Measurements from ENCODE around the gene MAK.

MAK gene

GRCh38 chr6:10849901-10850300 is 11.6 kb upstream of the MAK start:
- Histone ChIP-seq H3K9me3 (ENCODE audit: insufficient read depth, low read length, severe bottlenecking) (peaks cover 10% of the 10 kb centered on the region), H3K4me3 (ENCODE audit: low read depth in 1 of 2, low read length in 2 of 2) (no peak overlapping the region), H3K79me2 (ENCODE audit: insufficient read depth, low read length) (no peaks in the 10 kb centered on the region), H4K20me1 (ENCODE audit: insufficient read depth, low read length) (no peaks in the 10 kb centered on the region), H2AFZ (ENCODE audit: low read depth, low read length) (no peak overlapping the region), H3K27ac (ENCODE audit: low read length) (no peak overlapping the region), H3K9ac (ENCODE audit: low read depth, low read length) (no peak overlapping the region), H3K27me3 (ENCODE audit: insufficient read depth, low read length, poor library complexity) (no peaks in the 10 kb centered on the region), H3K36me3 (ENCODE audit: insufficient read depth, low read length) (no peaks in the 10 kb centered on the region), H3K4me2 (ENCODE audit: insufficient read depth, low read length) (no peak overlapping the region), H3K4me1 (ENCODE audit: insufficient read depth, low read length) (peaks cover 7% of the 10 kb centered on the region)
- TF ChIP-seq CTCF (IDR thresholded peaks at IDR 0.05; ENCODE audit: borderline replicate concordance, extremely low read depth, low read length, poor library complexity, severe bottlenecking) (no peak), EZH2 (IDR thresholded peaks at IDR 0.05; ENCODE audit: borderline replicate concordance, low read depth, low read length, severe bottlenecking) (no peak)
- ATAC-seq (ENCODE audit: insufficient read depth, low read depth) (no peak), DNase-seq (no peak)

DNA sequence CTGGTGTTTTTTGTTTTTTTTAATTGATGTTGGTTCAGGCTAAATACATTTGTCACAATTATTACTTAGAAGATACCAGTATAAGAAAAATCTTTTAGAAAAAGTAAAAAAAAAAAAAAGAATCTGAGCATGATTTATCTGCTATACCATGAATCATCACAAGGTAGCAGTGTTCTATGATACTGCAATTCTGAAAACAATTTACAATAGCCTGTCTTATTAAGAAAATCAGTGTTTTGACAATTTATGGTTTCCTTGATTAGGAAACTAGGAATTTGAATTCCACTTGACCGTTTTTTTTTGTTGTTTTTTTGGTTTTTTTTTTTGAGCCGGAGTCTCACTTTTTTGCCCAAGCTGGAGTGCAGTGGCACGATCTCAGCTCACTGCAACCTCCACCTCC is 9.3 kb upstream of the MAK start:
- no peaks in the 10 kb centered on the region for H4K20me1 ChIP-seq (ENCODE audit: insufficient read depth, low read length)
- no peak overlapping the region for H3K4me2 ChIP-seq (ENCODE audit: insufficient read depth, low read length)
- ATAC-seq (ENCODE audit: insufficient read depth, low read depth) (no peak), DNase-seq (no peak)
- H3K27ac ChIP-seq (ENCODE audit: low read length), result no peak overlapping the region
- H3K79me2 ChIP-seq (ENCODE audit: insufficient read depth, low read length), result no peaks in the 10 kb centered on the region
- no peaks in the 10 kb centered on the region for H3K4me1 ChIP-seq (ENCODE audit: insufficient read depth, low read length)
- no peak overlapping the region for H3K4me3 ChIP-seq (ENCODE audit: low read depth in 1 of 2, low read length in 2 of 2)
- no peak overlapping the region for H2AFZ ChIP-seq (ENCODE audit: low read depth, low read length)
- H3K27me3 ChIP-seq (ENCODE audit: insufficient read depth, low read length, poor library complexity), result no peaks in the 10 kb centered on the region
- TF ChIP-seq CTCF (IDR thresholded peaks at IDR 0.05; ENCODE audit: borderline replicate concordance, extremely low read depth, low read length, poor library complexity, severe bottlenecking) (peak; percentile 41), EZH2 (IDR thresholded peaks at IDR 0.05; ENCODE audit: borderline replicate concordance, low read depth, low read length, severe bottlenecking) (no peak)
- H3K9ac ChIP-seq (ENCODE audit: low read depth, low read length), result no peak overlapping the region
- no peaks in the 10 kb centered on the region for H3K9me3 ChIP-seq (ENCODE audit: insufficient read depth, low read length, severe bottlenecking)
- H3K36me3 ChIP-seq (ENCODE audit: insufficient read depth, low read length), result no peaks in the 10 kb centered on the region

GRCh38 chr6:10843554-10843953 is 5.2 kb upstream of the MAK start:
- TF ChIP-seq EZH2 (IDR thresholded peaks at IDR 0.05; ENCODE audit: borderline replicate concordance, low read depth, low read length, severe bottlenecking) (no peak), CTCF (IDR thresholded peaks at IDR 0.05; ENCODE audit: borderline replicate concordance, extremely low read depth, low read length, poor library complexity, severe bottlenecking) (no peak)
- Histone ChIP-seq H3K9ac (ENCODE audit: low read depth, low read length) (no peak overlapping the region), H3K27ac (ENCODE audit: low read length) (no peak overlapping the region), H3K36me3 (ENCODE audit: insufficient read depth, low read length) (no peaks in the 10 kb centered on the region), H3K9me3 (ENCODE audit: insufficient read depth, low read length, severe bottlenecking) (no peaks in the 10 kb centered on the region), H3K4me1 (ENCODE audit: insufficient read depth, low read length) (peaks cover 4% of the 10 kb centered on the region), H3K4me2 (ENCODE audit: insufficient read depth, low read length) (no peak overlapping the region), H2AFZ (ENCODE audit: low read depth, low read length) (no peak overlapping the region), H4K20me1 (ENCODE audit: insufficient read depth, low read length) (no peaks in the 10 kb centered on the region), H3K79me2 (ENCODE audit: insufficient read depth, low read length) (no peaks in the 10 kb centered on the region), H3K27me3 (ENCODE audit: insufficient read depth, low read length, poor library complexity) (no peaks in the 10 kb centered on the region), H3K4me3 (ENCODE audit: low read depth in 1 of 2, low read length in 2 of 2) (no peak overlapping the region)
- ATAC-seq (ENCODE audit: insufficient read depth, low read depth) (no peak), DNase-seq (no peak)

Measured in DND-41 (cell line).